Measurements from ENCODE around the gene MVK.

The MVK gene

DNA sequence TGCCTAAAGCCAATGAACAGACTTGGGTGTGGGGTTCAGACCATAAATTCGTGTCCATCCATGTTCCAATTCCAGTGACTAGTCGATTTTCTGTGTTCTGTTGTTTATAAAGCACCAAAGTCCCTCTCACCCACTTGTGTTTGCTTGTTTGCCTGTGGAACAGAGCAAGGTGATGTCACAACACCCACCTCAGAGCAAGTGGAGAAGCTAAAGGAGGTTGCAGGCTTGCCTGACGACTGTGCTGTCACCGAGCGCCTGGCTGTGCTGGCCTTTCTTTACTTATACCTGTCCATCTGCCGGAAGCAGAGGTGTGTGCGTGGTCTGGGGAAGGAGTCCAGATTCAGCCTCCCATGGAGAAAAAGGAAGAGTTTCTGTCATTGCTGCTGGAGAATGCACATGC lies 6.0 kb downstream of the MVK start:
- H3F3A ChIP-seq (ENCODE audit: low read depth), result no peaks in the 10 kb centered on the region
- H3K4me1 ChIP-seq (ENCODE audit: insufficient read depth, low read length, poor library complexity, severe bottlenecking), result peaks cover 13% of the 10 kb centered on the region
- no peak for TF ChIP-seq EZH2phosphoT487 (IDR thresholded peaks at IDR 0.05; ENCODE audit: borderline replicate concordance)
- TF ChIP-seq, protein P1, sequence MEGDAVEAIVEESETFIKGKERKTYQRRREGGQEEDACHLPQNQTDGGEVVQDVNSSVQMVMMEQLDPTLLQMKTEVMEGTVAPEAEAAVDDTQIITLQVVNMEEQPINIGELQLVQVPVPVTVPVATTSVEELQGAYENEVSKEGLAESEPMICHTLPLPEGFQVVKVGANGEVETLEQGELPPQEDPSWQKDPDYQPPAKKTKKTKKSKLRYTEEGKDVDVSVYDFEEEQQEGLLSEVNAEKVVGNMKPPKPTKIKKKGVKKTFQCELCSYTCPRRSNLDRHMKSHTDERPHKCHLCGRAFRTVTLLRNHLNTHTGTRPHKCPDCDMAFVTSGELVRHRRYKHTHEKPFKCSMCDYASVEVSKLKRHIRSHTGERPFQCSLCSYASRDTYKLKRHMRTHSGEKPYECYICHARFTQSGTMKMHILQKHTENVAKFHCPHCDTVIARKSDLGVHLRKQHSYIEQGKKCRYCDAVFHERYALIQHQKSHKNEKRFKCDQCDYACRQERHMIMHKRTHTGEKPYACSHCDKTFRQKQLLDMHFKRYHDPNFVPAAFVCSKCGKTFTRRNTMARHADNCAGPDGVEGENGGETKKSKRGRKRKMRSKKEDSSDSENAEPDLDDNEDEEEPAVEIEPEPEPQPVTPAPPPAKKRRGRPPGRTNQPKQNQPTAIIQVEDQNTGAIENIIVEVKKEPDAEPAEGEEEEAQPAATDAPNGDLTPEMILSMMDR (conservative IDR thresholded peaks at IDR 0.05; ENCODE audit: low read length), result no peak
- no peaks in the 10 kb centered on the region for H3K27me3 ChIP-seq (ENCODE audit: insufficient read depth, low read length, poor library complexity, severe bottlenecking)
- no peak overlapping the region for H3K9ac ChIP-seq (ENCODE audit: low read depth, low read length, poor library complexity, severe bottlenecking)
- H3K79me2 ChIP-seq (ENCODE audit: insufficient read depth, low read length), result peaks cover 13% of the 10 kb centered on the region
- H4K20me1 ChIP-seq (ENCODE audit: insufficient read depth, low read length, poor library complexity, severe bottlenecking), result no peaks in the 10 kb centered on the region
- H3K36me3 ChIP-seq (ENCODE audit: insufficient read depth, low read length), result peaks cover 46% of the 10 kb centered on the region; the same call in 1 of the 2 replicates
- no peaks in the 10 kb centered on the region for H3K9me3 ChIP-seq (ENCODE audit: insufficient read depth, low read depth, low read length)
- no peak overlapping the region for H2AFZ ChIP-seq (ENCODE audit: low read length)
- no peak overlapping the region for H3K4me3 ChIP-seq (ENCODE audit: low read length, poor library complexity, severe bottlenecking)
- no peaks in the 10 kb centered on the region for H3K9me2 ChIP-seq (replicated peaks; ENCODE audit: low read depth, low read length)
- no peak overlapping the region for H3K4me2 ChIP-seq (ENCODE audit: low read depth, low read length, poor library complexity, severe bottlenecking)

DNA sequence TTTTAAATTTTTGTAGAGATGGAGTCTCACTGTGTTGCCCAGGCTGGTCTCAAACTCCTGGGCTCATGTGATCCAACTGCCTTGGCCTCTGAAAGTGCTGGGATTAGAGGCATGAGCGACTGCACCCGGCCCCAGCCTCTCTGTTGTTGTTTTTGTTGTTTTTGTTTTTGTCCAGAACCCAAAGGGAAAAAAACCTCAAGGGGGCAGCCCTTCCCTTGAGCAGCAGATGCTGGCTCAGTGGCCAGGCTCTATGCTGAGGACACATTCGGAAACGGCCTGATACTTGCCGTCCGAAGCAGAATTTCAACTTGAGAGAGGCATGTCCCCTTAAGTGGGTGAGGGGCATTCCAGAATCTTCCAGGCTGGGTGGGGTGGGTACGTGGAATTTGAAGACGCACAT lies 6.7 kb downstream of the MVK start:
- no peaks in the 10 kb centered on the region for H3F3A ChIP-seq (ENCODE audit: low read depth)
- H4K20me1 ChIP-seq (ENCODE audit: insufficient read depth, low read length, poor library complexity, severe bottlenecking), result no peaks in the 10 kb centered on the region
- no peaks in the 10 kb centered on the region for H3K9me2 ChIP-seq (replicated peaks; ENCODE audit: low read depth, low read length)
- no peaks in the 10 kb centered on the region for H3K9me3 ChIP-seq (ENCODE audit: insufficient read depth, low read depth, low read length)
- TF ChIP-seq, protein P1 (conservative IDR thresholded peaks at IDR 0.05; ENCODE audit: low read length), result no peak
- no peak for TF ChIP-seq EZH2phosphoT487 (IDR thresholded peaks at IDR 0.05; ENCODE audit: borderline replicate concordance)
- H3K9ac ChIP-seq (ENCODE audit: low read depth, low read length, poor library complexity, severe bottlenecking), result no peak overlapping the region
- peaks cover 7% of the 10 kb centered on the region; the same call in 1 of the 2 replicates for H3K79me2 ChIP-seq (ENCODE audit: insufficient read depth, low read length)
- no peaks in the 10 kb centered on the region for H3K27me3 ChIP-seq (ENCODE audit: insufficient read depth, low read length, poor library complexity, severe bottlenecking)
- H3K4me2 ChIP-seq (ENCODE audit: low read depth, low read length, poor library complexity, severe bottlenecking), result no peak overlapping the region
- no peak overlapping the region for H3K4me3 ChIP-seq (ENCODE audit: low read length, poor library complexity, severe bottlenecking)
- H3K4me1 ChIP-seq (ENCODE audit: insufficient read depth, low read length, poor library complexity, severe bottlenecking), result peaks cover 8% of the 10 kb centered on the region
- H2AFZ ChIP-seq (ENCODE audit: low read length), result no peak overlapping the region
- peaks cover 46% of the 10 kb centered on the region; the same call in 1 of the 2 replicates for H3K36me3 ChIP-seq (ENCODE audit: insufficient read depth, low read length)

- H3K9me3 ChIP-seq (ENCODE audit: insufficient read depth, low read depth, low read length), result no peaks in the 10 kb centered on the region
- no peak overlapping the region for H3K4me2 ChIP-seq (ENCODE audit: low read depth, low read length, poor library complexity, severe bottlenecking)
- no peak overlapping the region for H2AFZ ChIP-seq (ENCODE audit: low read length)
- no peaks in the 10 kb centered on the region for H4K20me1 ChIP-seq (ENCODE audit: insufficient read depth, low read length, poor library complexity, severe bottlenecking)
- TF ChIP-seq, protein P1 (conservative IDR thresholded peaks at IDR 0.05; ENCODE audit: low read length), result no peak
- TF ChIP-seq EZH2phosphoT487 (IDR thresholded peaks at IDR 0.05; ENCODE audit: borderline replicate concordance), result no peak
- H3K27me3 ChIP-seq (ENCODE audit: insufficient read depth, low read length, poor library complexity, severe bottlenecking), result no peaks in the 10 kb centered on the region
- H3K4me3 ChIP-seq (ENCODE audit: low read length, poor library complexity, severe bottlenecking), result no peak overlapping the region
- no peak overlapping the region for H3K9ac ChIP-seq (ENCODE audit: low read depth, low read length, poor library complexity, severe bottlenecking)
- peaks cover 2% of the 10 kb centered on the region; the same call in 1 of the 2 replicates for H3K79me2 ChIP-seq (ENCODE audit: insufficient read depth, low read length)
- no peaks in the 10 kb centered on the region for H3K9me2 ChIP-seq (replicated peaks; ENCODE audit: low read depth, low read length)
- peaks cover 2% of the 10 kb centered on the region for H3K4me1 ChIP-seq (ENCODE audit: insufficient read depth, low read length, poor library complexity, severe bottlenecking)
- H3K36me3 ChIP-seq (ENCODE audit: insufficient read depth, low read length), result peaks cover 46% of the 10 kb centered on the region; the same call in 1 of the 2 replicates
- no peaks in the 10 kb centered on the region for H3F3A ChIP-seq (ENCODE audit: low read depth)
Measured at GRCh38 chr12:109580684-109581333, 7.2 kb downstream of the MVK start.
